Measurements from ENCODE around the gene FAM47B. TPM values are rescaled to one million over a fixed set of nuclear protein-coding genes. Genes with fewer than 3 reads are reported as not detected.

Gene FAM47B
- total RNA-seq (not detected), polyA plus RNA-seq (not detected), total RNA-seq (not detected)

- ChIA-PET POLR2A (no interaction called here), CTCF (no interaction called here)
- H3K4me1 Mint-ChIP-seq = no peaks in the 10 kb centered on the region
- peaks cover 0 to 9% (median 3%) of the 10 kb centered on the region in 11 donors for H3K9me3 Mint-ChIP-seq
- no peaks in the 10 kb centered on the region for H3K27me3 Mint-ChIP-seq
- H3K4me3 ChIP-seq (ENCODE audit: low read length) = no peak within 1 kb of the TSS
- ATAC-seq (no peak), DNase-seq (no peak)
- no peak within 1 kb of the TSS for H3K27ac Mint-ChIP-seq
- H3K36me3 Mint-ChIP-seq = no peaks in the 10 kb centered on the region
- H3K4me3 Mint-ChIP-seq = no peak within 1 kb of the TSS
- intact Hi-C loops (cut with micrococcal nuclease) = no loop called here
- H3K27ac ChIP-seq (ENCODE audit: low read depth, low read length) = no peak within 1 kb of the TSS
- H3K4me1 ChIP-seq (ENCODE audit: control insufficient read depth in 2 of 2, insufficient read depth in 2 of 2, low read length in 2 of 2) = no peaks in the 10 kb centered on the region
- H3K27me3 ChIP-seq (ENCODE audit: control insufficient read depth in 2 of 2, insufficient read depth in 2 of 2, low read length in 2 of 2) = no peaks in the 10 kb centered on the region
- H3K36me3 ChIP-seq (ENCODE audit: control insufficient read depth in 2 of 3, insufficient read depth in 3 of 3, low read length in 3 of 3) = no peaks in the 10 kb centered on the region
- H3K9me3 ChIP-seq (ENCODE audit: control insufficient read depth in 2 of 3, low read length in 3 of 3) = no peaks in the 10 kb centered on the region
Observed at GRCh38 chrX:34942496-34942895, at the start of gene FAM47B. Gene FAM47B, plus strand, starts transcription at chrX:34942796. Its CDS starts 36 bp downstream, at chrX:34942832.

GRCh38 chrX:34893741-34894140 is 48.9 kb upstream of the FAM47B start:
- H3K36me3 Mint-ChIP-seq = no peaks in the 10 kb centered on the region
- no peak overlapping the region for H3K27ac ChIP-seq (ENCODE audit: low read depth, low read length)
- no peaks in the 10 kb centered on the region for H3K27me3 Mint-ChIP-seq
- H3K9me3 Mint-ChIP-seq = peaks cover 0 to 5% (median 1%) of the 10 kb centered on the region in 11 donors
- no peak for DNase-seq
- H3K27ac Mint-ChIP-seq = no peak overlapping the region
- no peaks in the 10 kb centered on the region for H3K4me1 Mint-ChIP-seq
- H3K4me3 ChIP-seq (ENCODE audit: low read length) = no peak overlapping the region
- no peaks in the 10 kb centered on the region for H3K27me3 ChIP-seq (ENCODE audit: control insufficient read depth in 2 of 2, insufficient read depth in 2 of 2, low read length in 2 of 2)
- H3K36me3 ChIP-seq (ENCODE audit: control insufficient read depth in 2 of 3, insufficient read depth in 3 of 3, low read length in 3 of 3) = no peaks in the 10 kb centered on the region
- ChIA-PET CTCF (no interaction called here), POLR2A (no interaction called here)
- intact Hi-C loops (cut with micrococcal nuclease) = no loop called here
- no peaks in the 10 kb centered on the region for H3K4me1 ChIP-seq (ENCODE audit: control insufficient read depth in 2 of 2, insufficient read depth in 2 of 2, low read length in 2 of 2)
- no peak overlapping the region for H3K4me3 Mint-ChIP-seq
- no peak for ATAC-seq
- no peaks in the 10 kb centered on the region for H3K9me3 ChIP-seq (ENCODE audit: control insufficient read depth in 2 of 3, low read length in 3 of 3)

GRCh38 chrX:34900691-34901090 is 41.9 kb upstream of the FAM47B start:
- no peak overlapping the region for H3K27ac ChIP-seq (ENCODE audit: low read depth, low read length)
- Mint-ChIP-seq H3K36me3 (no peaks in the 10 kb centered on the region), H3K4me1 (no peaks in the 10 kb centered on the region), H3K9me3 (peaks cover 0 to 12% (median 2%) of the 10 kb centered on the region in 11 donors), H3K4me3 (no peak overlapping the region), H3K27ac (no peak overlapping the region), H3K27me3 (no peaks in the 10 kb centered on the region)
- H3K36me3 ChIP-seq (ENCODE audit: control insufficient read depth in 2 of 3, insufficient read depth in 3 of 3, low read length in 3 of 3) = no peaks in the 10 kb centered on the region
- intact Hi-C loops (cut with micrococcal nuclease) = no loop called here
- no peaks in the 10 kb centered on the region for H3K9me3 ChIP-seq (ENCODE audit: control insufficient read depth in 2 of 3, low read length in 3 of 3)
- DNase-seq (no peak), ATAC-seq (no peak)
- POLR2A ChIA-PET = no interaction called here
- H3K4me3 ChIP-seq (ENCODE audit: low read length) = no peak overlapping the region
- no peaks in the 10 kb centered on the region for H3K27me3 ChIP-seq (ENCODE audit: control insufficient read depth in 2 of 2, insufficient read depth in 2 of 2, low read length in 2 of 2)
- CTCF ChIA-PET = no interaction called here
- H3K4me1 ChIP-seq (ENCODE audit: control insufficient read depth in 2 of 2, insufficient read depth in 2 of 2, low read length in 2 of 2) = no peaks in the 10 kb centered on the region

GRCh38 chrX:34901761-34902160 is 40.8 kb upstream of the FAM47B start:
- intact Hi-C loops (cut with micrococcal nuclease) = no loop called here
- ChIA-PET CTCF (no interaction called here), POLR2A (no interaction called here)
- no peaks in the 10 kb centered on the region for H3K4me1 ChIP-seq (ENCODE audit: control insufficient read depth in 2 of 2, insufficient read depth in 2 of 2, low read length in 2 of 2)
- no peaks in the 10 kb centered on the region for H3K9me3 ChIP-seq (ENCODE audit: control insufficient read depth in 2 of 3, low read length in 3 of 3)
- no peak overlapping the region for H3K4me3 ChIP-seq (ENCODE audit: low read length)
- Mint-ChIP-seq H3K4me1 (no peaks in the 10 kb centered on the region), H3K9me3 (peaks cover 0 to 12% (median 1%) of the 10 kb centered on the region in 11 donors), H3K4me3 (no peak overlapping the region), H3K27ac (no peak overlapping the region), H3K36me3 (no peaks in the 10 kb centered on the region), H3K27me3 (no peaks in the 10 kb centered on the region)
- no peak overlapping the region for H3K27ac ChIP-seq (ENCODE audit: low read depth, low read length)
- no peak for ATAC-seq
- H3K27me3 ChIP-seq (ENCODE audit: control insufficient read depth in 2 of 2, insufficient read depth in 2 of 2, low read length in 2 of 2) = no peaks in the 10 kb centered on the region
- DNase-seq = no peak
- no peaks in the 10 kb centered on the region for H3K36me3 ChIP-seq (ENCODE audit: control insufficient read depth in 2 of 3, insufficient read depth in 3 of 3, low read length in 3 of 3)

- no peak for DNase-seq
- H3K4me3 Mint-ChIP-seq = no peak overlapping the region
- POLR2A ChIA-PET = no interaction called here
- no peaks in the 10 kb centered on the region for H3K4me1 Mint-ChIP-seq
- H3K4me3 ChIP-seq (ENCODE audit: low read length) = no peak overlapping the region
- H3K27ac ChIP-seq (ENCODE audit: low read depth, low read length) = no peak overlapping the region
- no peaks in the 10 kb centered on the region for H3K4me1 ChIP-seq (ENCODE audit: control insufficient read depth in 2 of 2, insufficient read depth in 2 of 2, low read length in 2 of 2)
- no peaks in the 10 kb centered on the region for H3K9me3 ChIP-seq (ENCODE audit: control insufficient read depth in 2 of 3, low read length in 3 of 3)
- H3K36me3 ChIP-seq (ENCODE audit: control insufficient read depth in 2 of 3, insufficient read depth in 3 of 3, low read length in 3 of 3) = no peaks in the 10 kb centered on the region
- peaks cover 0 to 12% (median 1%) of the 10 kb centered on the region in 11 donors for H3K9me3 Mint-ChIP-seq
- H3K27me3 Mint-ChIP-seq = no peaks in the 10 kb centered on the region
- no peaks in the 10 kb centered on the region for H3K36me3 Mint-ChIP-seq
- no peaks in the 10 kb centered on the region for H3K27me3 ChIP-seq (ENCODE audit: control insufficient read depth in 2 of 2, insufficient read depth in 2 of 2, low read length in 2 of 2)
- intact Hi-C loops (cut with micrococcal nuclease) = no loop called here
- H3K27ac Mint-ChIP-seq = no peak overlapping the region
- ATAC-seq = no peak
- CTCF ChIA-PET = no interaction called here
Observed at GRCh38 chrX:34903316-34903715, 39.3 kb upstream of the FAM47B start.

GRCh38 chrX:34909151-34909550 is 33.4 kb upstream of the FAM47B start:
- Histone ChIP-seq H3K9me3 (ENCODE audit: control insufficient read depth in 2 of 3, low read length in 3 of 3) (no peaks in the 10 kb centered on the region), H3K27ac (ENCODE audit: low read depth, low read length) (no peak overlapping the region), H3K4me3 (ENCODE audit: low read length) (no peak overlapping the region), H3K27me3 (ENCODE audit: control insufficient read depth in 2 of 2, insufficient read depth in 2 of 2, low read length in 2 of 2) (no peaks in the 10 kb centered on the region), H3K36me3 (ENCODE audit: control insufficient read depth in 2 of 3, insufficient read depth in 3 of 3, low read length in 3 of 3) (no peaks in the 10 kb centered on the region), H3K4me1 (ENCODE audit: control insufficient read depth in 2 of 2, insufficient read depth in 2 of 2, low read length in 2 of 2) (no peaks in the 10 kb centered on the region)
- no peaks in the 10 kb centered on the region for H3K4me1 Mint-ChIP-seq
- no peaks in the 10 kb centered on the region for H3K27me3 Mint-ChIP-seq
- ChIA-PET CTCF (no interaction called here), POLR2A (no interaction called here)
- H3K27ac Mint-ChIP-seq = no peak overlapping the region
- H3K36me3 Mint-ChIP-seq = no peaks in the 10 kb centered on the region
- no peak for ATAC-seq
- intact Hi-C loops (cut with micrococcal nuclease) = no loop called here
- peaks cover 0 to 12% (median 2%) of the 10 kb centered on the region in 11 donors for H3K9me3 Mint-ChIP-seq
- no peak overlapping the region for H3K4me3 Mint-ChIP-seq
- no peak for DNase-seq

GRCh38 chrX:34915463-34916225 is 27.0 kb upstream of the FAM47B start:
- Histone ChIP-seq H3K27ac (ENCODE audit: low read depth, low read length) (no peak overlapping the region), H3K9me3 (ENCODE audit: control insufficient read depth in 2 of 3, low read length in 3 of 3) (no peaks in the 10 kb centered on the region), H3K36me3 (ENCODE audit: control insufficient read depth in 2 of 3, insufficient read depth in 3 of 3, low read length in 3 of 3) (no peaks in the 10 kb centered on the region), H3K27me3 (ENCODE audit: control insufficient read depth in 2 of 2, insufficient read depth in 2 of 2, low read length in 2 of 2) (no peaks in the 10 kb centered on the region), H3K4me3 (ENCODE audit: low read length) (no peak overlapping the region), H3K4me1 (ENCODE audit: control insufficient read depth in 2 of 2, insufficient read depth in 2 of 2, low read length in 2 of 2) (no peaks in the 10 kb centered on the region)
- DNase-seq (no peak), ATAC-seq (no peak)
- no peak overlapping the region for H3K27ac Mint-ChIP-seq
- H3K36me3 Mint-ChIP-seq = no peaks in the 10 kb centered on the region
- ChIA-PET POLR2A (no interaction called here), CTCF (no interaction called here)
- peaks cover 0 to 3% (median 0%) of the 10 kb centered on the region in 11 donors for H3K9me3 Mint-ChIP-seq
- H3K27me3 Mint-ChIP-seq = no peaks in the 10 kb centered on the region
- H3K4me1 Mint-ChIP-seq = no peaks in the 10 kb centered on the region
- no peak overlapping the region for H3K4me3 Mint-ChIP-seq
- intact Hi-C loops (cut with micrococcal nuclease) = no loop called here

All from naive thymus-derived CD4-positive, alpha-beta T cell (primary cell).